Neuronal stem cell (in vitro differentiated cells): ENCODE results near the gene JSRP1.

Experiments
- DNase-seq: peaks from one replicate; pipeline ENCODE4 v3.0.0-alpha.2; 2013; ENCODE audit warnings: low spot score
- H2AFZ ChIP-seq: one replicate; pipeline ENCODE4 v1.6.1; 2013; ENCODE audit warnings: mild to moderate bottlenecking, low read length, inconsistent platforms
- H2AK5ac ChIP-seq: 2 replicates; pipeline ENCODE4 v1.6.1; 2013; ENCODE audit warnings: low read depth, mild to moderate bottlenecking, inconsistent platforms, low read length, moderate library complexity, mixed read lengths
- H2BK120ac ChIP-seq: 2 replicates; pipeline ENCODE4 v1.6.1; 2013; ENCODE audit warnings: low read depth, mild to moderate bottlenecking, inconsistent platforms, low read length, moderate library complexity, mixed read lengths
- H2BK12ac ChIP-seq: one replicate; pipeline ENCODE4 v1.6.1; 2013; ENCODE audit warnings: low read length, inconsistent platforms
- H2BK15ac ChIP-seq: 2 replicates; pipeline ENCODE4 v1.6.1; 2013; ENCODE audit warnings: mild to moderate bottlenecking, low read length, inconsistent platforms, mixed read lengths
- H2BK5ac ChIP-seq: one replicate; pipeline ENCODE4 v1.6.1; 2013; ENCODE audit warnings: inconsistent platforms, mild to moderate bottlenecking, low read length, moderate library complexity
- H3K14ac ChIP-seq: one replicate; pipeline ENCODE4 v1.6.1; 2013; ENCODE audit warnings: low read length, inconsistent platforms
- H3K18ac ChIP-seq: 2 replicates; pipeline ENCODE4 v1.6.1; 2013; ENCODE audit warnings: low read length, inconsistent platforms
- H3K23ac ChIP-seq: 2 replicates; pipeline ENCODE4 v1.6.1; 2013; ENCODE audit warnings: low read depth, mild to moderate bottlenecking, mixed read lengths, low read length, inconsistent platforms; ENCODE audit not compliant: poor library complexity
- H3K27ac ChIP-seq: replicated peaks from 3 replicates; pipeline ENCODE4 v1.5.1; 2013; ENCODE audit warnings: low read length, inconsistent platforms
- H3K27me3 ChIP-seq, 3 experiments: 2 replicates each; pipeline ENCODE4 v1.6.1; 2013; ENCODE audit warnings: low read length in 3 of 3, mild to moderate bottlenecking in 2 of 3, inconsistent platforms in 1 of 3, low read depth in 1 of 3, mixed read lengths in 1 of 3, moderate library complexity in 1 of 3; ENCODE audit not compliant: control insufficient read depth in 3 of 3, insufficient read depth in 3 of 3
- H3K36me3 ChIP-seq, 2 donors: replicated peaks in 1 of 2; 2 replicates each; pipeline ENCODE4 v1.6.1; 2013; ENCODE audit warnings: low read length in 2 of 2; ENCODE audit not compliant: control insufficient read depth in 2 of 2, insufficient read depth in 2 of 2
- H3K4ac ChIP-seq: 2 replicates; pipeline ENCODE4 v1.6.1; 2013; ENCODE audit warnings: inconsistent platforms, mild to moderate bottlenecking, low read length, moderate library complexity
- H3K4me1 ChIP-seq, 2 donors: 1 replicate in 1 of 2; 2 replicates in 1 of 2; pipeline ENCODE4 v1.6.1; 2013; ENCODE audit warnings: low read length in 2 of 2, low read depth in 1 of 2; ENCODE audit not compliant: control insufficient read depth in 2 of 2, insufficient read depth in 1 of 2
- H3K4me2 ChIP-seq: one replicate; pipeline ENCODE4 v1.6.1; 2013; ENCODE audit warnings: mild to moderate bottlenecking, low read length, inconsistent platforms; ENCODE audit not compliant: insufficient read depth, poor library complexity, severe bottlenecking
- H3K4me3 ChIP-seq, 2 donors: 2 replicates each; pipeline ENCODE4 v1.5.1; 2013; ENCODE audit warnings: low read length in 2 of 2, mild to moderate bottlenecking in 2 of 2, inconsistent platforms in 1 of 2, moderate library complexity in 1 of 2
- H3K79me1 ChIP-seq: one replicate; pipeline ENCODE4 v1.6.1; 2013; ENCODE audit warnings: low read depth, mild to moderate bottlenecking, inconsistent platforms, low read length, moderate library complexity
- H3K9ac ChIP-seq: one replicate; pipeline ENCODE4 v1.6.1; 2013; ENCODE audit warnings: mild to moderate bottlenecking, low read depth, low read length, inconsistent platforms; ENCODE audit not compliant: poor library complexity
- H3K9me3 ChIP-seq, 2 donors: replicated peaks in 1 of 2; 2 replicates each; pipeline versions ENCODE3 to v1.6.1; 2013; ENCODE audit warnings: low read length in 2 of 2, mild to moderate bottlenecking in 2 of 2, inconsistent platforms in 1 of 2, low read depth in 1 of 2, mixed read lengths in 1 of 2, moderate library complexity in 1 of 2; ENCODE audit not compliant: control insufficient read depth in 2 of 2, insufficient read depth in 1 of 2
- H4K8ac ChIP-seq: one replicate; pipeline ENCODE4 v1.6.1; 2013; ENCODE audit warnings: low read depth, mild to moderate bottlenecking, inconsistent platforms, low read length, moderate library complexity
- H4K91ac ChIP-seq: one replicate; pipeline ENCODE4 v1.6.1; 2013; ENCODE audit warnings: low read length, low read depth, mild to moderate bottlenecking, inconsistent platforms; ENCODE audit not compliant: poor library complexity
- WGBS, 2 donors: extraction: QIAGEN DNeasy Blood & Tissue Kit; methylation state at CpG; one replicate each; pipeline ENCODE4 v1.1.7; 2013; ENCODE audit warnings: missing lambda C conversion rate in 2 of 2, mixed read lengths in 1 of 2; ENCODE audit not compliant: insufficient read length in 2 of 2, insufficient replicate concordance in 1 of 2; ENCODE audit errors: extremely low coverage in 2 of 2; 5-methylcytosine and 5-hydroxymethylcytosine counted together

JSRP1 gene

GRCh38 chr19:2221250-2221831 lies 34.9 kb downstream of the JSRP1 start:
- Histone ChIP-seq H3K9me3 (no peaks in the 10 kb centered on the region), H3K4me2 (no peak overlapping the region), H2BK5ac (no peak overlapping the region), H3K27me3 (no peaks in the 10 kb centered on the region), H3K4me1 (no peaks in the 10 kb centered on the region), H2BK120ac (no peak overlapping the region), H3K18ac (no peak overlapping the region), H3K4me3 (no peak overlapping the region), H2AFZ (no peak overlapping the region), H2AK5ac (no peak overlapping the region), H3K14ac (no peak overlapping the region), H4K8ac (no peak overlapping the region), H3K9ac (no peak overlapping the region), H3K23ac (no peak overlapping the region), H3K4ac (no peak overlapping the region), H3K27ac (no peak overlapping the region), H4K91ac (peak overlapping the region; percentile 72), H2BK12ac (no peak overlapping the region), H3K79me1 (peaks cover 12% of the 10 kb centered on the region), H2BK15ac (no peak overlapping the region), H3K36me3 (peaks cover 47 to 90% of the 10 kb centered on the region in 2 donors)
- no CpG with 5 or more reads among the region's 20 CpGs for WGBS, 2 donors
- DNase-seq = no peak

GRCh38 chr19:2219726-2220125 lies 36.5 kb downstream of the JSRP1 start:
- H2AK5ac ChIP-seq = no peak overlapping the region
- no peak for DNase-seq
- H2BK15ac ChIP-seq = no peak overlapping the region
- H3K14ac ChIP-seq = no peak overlapping the region
- peaks cover 48 to 90% of the 10 kb centered on the region in 2 donors for H3K36me3 ChIP-seq
- no peaks in the 10 kb centered on the region for H3K27me3 ChIP-seq
- peak overlapping the region; percentile 10 for H2BK12ac ChIP-seq
- no peak overlapping the region for H3K4me2 ChIP-seq
- H3K23ac ChIP-seq = peak overlapping the region; percentile 3
- no peak overlapping the region for H3K27ac ChIP-seq
- H3K4me3 ChIP-seq = no peak overlapping the region
- no peak overlapping the region for H2BK120ac ChIP-seq
- no peak overlapping the region for H4K91ac ChIP-seq
- H3K9ac ChIP-seq = peak overlapping the region; percentile 4
- peak overlapping the region; percentile 43 for H4K8ac ChIP-seq
- no CpG with 5 or more reads among the region's 21 CpGs for WGBS, 2 donors
- no peak overlapping the region for H3K18ac ChIP-seq
- no peak overlapping the region for H2BK5ac ChIP-seq
- no peaks in the 10 kb centered on the region for H3K4me1 ChIP-seq
- H3K79me1 ChIP-seq = peaks cover 16% of the 10 kb centered on the region
- no peak overlapping the region for H2AFZ ChIP-seq
- H3K9me3 ChIP-seq = no peaks in the 10 kb centered on the region
- no peak overlapping the region for H3K4ac ChIP-seq

GRCh38 chr19:2217591-2217990 lies 38.6 kb downstream of the JSRP1 start:
- Histone ChIP-seq H3K9me3 (no peaks in the 10 kb centered on the region), H2AK5ac (no peak overlapping the region), H2BK12ac (no peak overlapping the region), H3K14ac (no peak overlapping the region), H2BK15ac (no peak overlapping the region), H3K27ac (no peak overlapping the region), H2AFZ (no peak overlapping the region), H2BK120ac (no peak overlapping the region), H4K8ac (no peak overlapping the region), H3K4me1 (no peaks in the 10 kb centered on the region), H3K9ac (no peak overlapping the region), H3K23ac (peak overlapping the region; percentile 85), H3K4me3 (no peak overlapping the region), H3K4ac (no peak overlapping the region), H3K4me2 (no peak overlapping the region), H2BK5ac (peak overlapping the region; percentile 11), H3K79me1 (peaks cover 17% of the 10 kb centered on the region), H3K36me3 (peaks cover 59 to 95% of the 10 kb centered on the region in 2 donors), H4K91ac (no peak overlapping the region), H3K18ac (no peak overlapping the region), H3K27me3 (no peaks in the 10 kb centered on the region)
- WGBS, 2 donors = no CpG with 5 or more reads among the region's 22 CpGs
- no peak for DNase-seq

- Histone ChIP-seq H3K4me2 (no peak overlapping the region), H4K91ac (no peak overlapping the region), H2BK120ac (peak overlapping the region; percentile 52), H2AFZ (no peak overlapping the region), H2BK5ac (peak overlapping the region; percentile 24), H3K4ac (no peak overlapping the region), H3K4me3 (no peak overlapping the region), H2BK12ac (no peak overlapping the region), H3K18ac (peak overlapping the region; percentile 2), H2AK5ac (no peak overlapping the region), H3K27ac (no peak overlapping the region), H3K9me3 (no peaks in the 10 kb centered on the region), H4K8ac (no peak overlapping the region), H3K27me3 (no peaks in the 10 kb centered on the region), H2BK15ac (no peak overlapping the region), H3K79me1 (peaks cover 14% of the 10 kb centered on the region), H3K14ac (peak overlapping the region; percentile 82), H3K36me3 (peaks cover 64 to 96% of the 10 kb centered on the region in 2 donors), H3K9ac (peak overlapping the region; percentile 63), H3K23ac (peak overlapping the region; percentile 85), H3K4me1 (no peaks in the 10 kb centered on the region)
- no CpG with 5 or more reads among the region's 43 CpGs for WGBS, 2 donors
- no peak for DNase-seq
Measured at GRCh38 chr19:2216361-2217225, 39.6 kb downstream of the JSRP1 start.
